Fibroblast of skin of abdomen (primary cell): Measurements from ENCODE around the gene ZNF783. TPM values are rescaled to one million over a fixed set of nuclear protein-coding genes. Genes with fewer than 3 reads are reported as not detected.
"Not testable (repeated sequence)": the region's sequence is repeated elsewhere in the genome, so short reads cannot be mapped to it uniquely, and the experiment has no call there.

Experiments used
- DNase-seq: peaks from one replicate; pipeline ENCODE4 v3.0.0-alpha.2; 2013
- polyA plus RNA-seq, 2 experiments: library from polyadenylated mRNA; unstranded; fragments of 120-200 nt; gene quantifications; one replicate each; pipeline ENCODE4 v1.2.1, GENCODE V29; 2013; ENCODE audit not compliant: insufficient read length in 2 of 2

ZNF783 gene
- 10.1 TPM for polyA plus RNA-seq (2013, experiment 1 of 2; ENCODE audit: insufficient read length)
- polyA plus RNA-seq (2013, experiment 2 of 2; ENCODE audit: insufficient read length): 10.3 TPM

GRCh38 chr7:149261829-149262617, at the start of gene ZNF783:
Gene ZNF783, plus strand, starts transcription at chr7:149262196. Its CDS starts 138 bp downstream, at chr7:149262334.
- DNase-seq: peak; percentile 89

DNA sequence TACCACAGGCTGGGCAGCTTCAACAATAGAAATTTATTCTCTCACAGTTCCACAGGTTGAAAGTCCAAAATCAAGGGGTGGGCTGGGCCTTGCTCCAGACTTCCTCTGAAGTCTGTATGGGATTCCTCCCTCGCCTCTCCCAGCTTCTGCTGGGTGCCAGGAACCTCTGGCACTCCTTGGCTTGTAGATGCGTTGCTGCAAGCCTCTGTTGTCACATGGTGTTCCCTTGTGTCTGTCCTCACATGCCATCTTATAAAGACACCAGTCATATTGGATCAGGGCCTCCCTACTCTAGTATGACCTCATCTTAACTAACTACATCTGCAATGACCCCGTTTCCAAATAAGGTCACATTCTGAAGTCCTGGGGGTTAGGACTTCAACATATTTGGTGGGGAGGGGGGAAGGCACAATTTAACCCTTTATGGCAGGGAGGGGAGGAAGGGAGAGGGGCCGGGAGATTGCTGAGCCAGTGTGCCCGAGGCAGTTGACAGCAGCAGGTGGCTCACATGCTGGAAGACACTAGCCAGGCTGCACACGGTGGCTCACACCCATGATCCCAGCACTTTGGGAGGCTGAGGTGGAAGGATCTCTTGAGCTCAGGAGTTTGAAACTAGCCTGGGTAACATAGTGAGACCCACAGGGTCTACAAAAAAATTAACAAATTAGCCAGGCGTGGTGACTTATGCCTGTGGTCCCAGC, 47.8 kb upstream of the ZNF783 start:
- DNase-seq: no peak

DNA sequence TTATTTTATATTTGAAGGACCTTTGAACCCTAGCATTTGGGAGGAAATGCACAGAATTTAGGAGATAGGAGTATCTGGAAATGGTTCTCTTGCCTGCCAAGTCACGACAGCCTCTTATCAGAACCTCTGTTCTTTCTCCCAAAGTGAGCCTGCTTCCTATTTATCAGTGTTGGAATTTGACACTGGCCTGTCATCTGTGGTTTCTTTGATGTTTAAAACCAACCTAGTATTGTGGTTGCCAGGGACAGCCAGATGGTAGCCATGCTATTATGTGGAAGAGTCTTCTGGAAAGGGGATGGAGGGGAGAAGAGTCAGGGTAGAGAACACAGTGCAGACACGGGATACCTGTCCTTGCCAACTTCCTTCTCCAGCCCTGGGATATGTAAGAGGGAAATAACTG, 45.6 kb upstream of the ZNF783 start:
- no peak for DNase-seq

- DNase-seq: no peak
These were observed 44.4 kb upstream of the ZNF783 start for GRCh38 chr7:149217570-149217969.

DNA sequence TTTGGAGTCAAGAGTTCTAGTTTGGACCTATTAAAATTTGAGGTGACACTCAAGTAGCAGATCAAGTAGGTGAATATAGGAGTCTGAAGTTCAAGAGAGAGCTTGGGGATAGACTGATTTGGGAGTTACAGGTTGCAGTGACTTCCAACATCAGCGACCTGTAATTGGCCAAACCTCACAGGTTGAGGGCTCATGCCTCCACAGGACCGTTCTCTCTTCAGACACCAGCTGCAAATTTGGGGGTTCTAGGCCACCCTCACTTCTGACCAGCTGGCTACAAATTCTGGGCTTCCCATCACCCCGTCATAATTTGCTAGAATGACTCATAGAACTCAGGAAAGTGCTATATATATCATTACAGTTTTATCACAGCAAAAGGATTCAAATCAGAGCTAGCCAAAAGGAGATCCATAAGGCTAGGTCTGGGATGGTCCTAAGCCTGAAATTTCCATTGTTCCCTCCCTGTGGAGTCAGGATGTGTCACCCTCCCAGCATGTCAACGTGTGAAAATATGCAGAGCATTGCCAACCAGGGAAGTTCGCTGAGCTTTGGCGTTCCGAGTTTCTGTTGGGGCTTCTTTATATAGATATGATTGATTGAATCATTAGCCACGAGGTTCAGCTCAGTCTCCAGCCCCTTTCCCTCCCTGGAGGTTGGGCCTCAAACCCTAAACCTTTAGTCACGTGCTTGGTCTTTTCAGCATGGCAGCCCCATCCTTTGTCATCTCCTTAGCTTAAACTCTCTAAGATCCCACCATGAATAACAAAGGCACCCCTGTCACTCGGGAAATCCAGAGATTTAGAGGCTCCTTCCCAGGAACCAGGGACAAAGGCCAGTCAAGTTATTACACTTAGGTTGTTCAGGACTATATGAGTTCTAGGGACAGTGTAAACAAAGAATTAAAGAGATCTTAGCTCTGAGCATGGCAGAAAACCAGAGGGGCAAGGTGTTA, 43.3 kb upstream of the ZNF783 start:
- no peak for DNase-seq

- peak; percentile 52 for DNase-seq
These were observed 41.5 kb upstream of the ZNF783 start for GRCh38 chr7:149220534-149220933.

DNA sequence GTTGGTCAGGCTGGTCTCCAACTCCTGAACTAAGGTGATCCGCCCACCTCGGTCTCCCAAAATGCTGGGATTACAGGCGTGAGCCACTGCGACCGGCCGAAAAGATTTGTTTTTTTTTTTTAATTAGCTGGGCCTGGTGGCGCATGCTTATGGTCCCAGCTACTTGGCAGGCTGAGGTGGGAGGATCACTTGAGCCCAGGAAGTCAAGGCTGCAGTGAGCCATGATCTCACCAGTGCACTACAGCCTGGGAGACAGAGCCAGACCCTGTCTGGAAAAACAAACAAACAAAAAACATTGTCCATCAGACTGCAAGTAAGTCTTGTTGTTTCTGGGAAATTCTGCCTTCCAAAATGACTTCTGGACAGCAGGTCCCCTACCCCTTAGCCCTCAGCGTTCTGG, 38.8 kb upstream of the ZNF783 start:
- no peak for DNase-seq

GRCh38 chr7:149223761-149224160, 38.2 kb upstream of the ZNF783 start:
- no peak for DNase-seq

DNA sequence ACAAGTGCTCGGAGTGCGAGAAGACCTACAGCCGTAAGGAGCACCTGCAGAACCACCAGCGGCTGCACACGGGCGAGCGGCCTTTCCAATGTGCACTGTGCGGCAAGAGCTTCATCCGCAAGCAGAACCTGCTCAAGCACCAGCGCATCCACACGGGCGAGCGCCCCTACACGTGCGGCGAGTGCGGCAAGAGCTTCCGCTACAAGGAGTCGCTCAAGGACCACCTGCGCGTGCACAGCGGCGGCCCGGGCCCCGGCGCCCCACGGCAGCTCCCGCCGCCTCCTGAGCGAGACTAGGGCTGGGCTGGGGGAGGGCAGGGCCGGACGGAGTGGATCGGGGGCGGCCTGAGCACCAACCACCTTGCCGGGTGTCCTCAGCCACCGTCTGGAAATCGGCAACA, 37.6 kb upstream of the ZNF783 start:
- no peak for DNase-seq

DNA sequence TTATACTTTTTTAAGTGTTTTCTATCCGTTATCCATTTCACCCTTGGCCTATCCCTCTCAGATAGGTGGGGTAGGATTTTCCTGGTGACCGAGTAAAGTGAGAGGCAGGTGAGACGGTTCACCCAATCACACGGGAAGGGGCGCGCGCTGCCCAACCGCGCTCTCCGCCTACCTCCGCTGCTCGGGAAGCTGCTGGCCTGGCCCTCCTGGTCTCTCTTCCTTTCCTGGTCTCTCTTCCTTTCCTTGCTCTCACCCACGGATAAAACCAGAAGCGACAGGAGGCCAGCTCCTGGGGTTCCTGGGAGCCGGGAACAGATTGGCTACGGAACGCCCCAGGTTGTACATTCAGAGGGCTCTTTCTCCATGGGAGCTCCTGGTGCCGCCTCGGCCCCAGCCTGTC, 36.9 kb upstream of the ZNF783 start:
- DNase-seq: no peak

DNA sequence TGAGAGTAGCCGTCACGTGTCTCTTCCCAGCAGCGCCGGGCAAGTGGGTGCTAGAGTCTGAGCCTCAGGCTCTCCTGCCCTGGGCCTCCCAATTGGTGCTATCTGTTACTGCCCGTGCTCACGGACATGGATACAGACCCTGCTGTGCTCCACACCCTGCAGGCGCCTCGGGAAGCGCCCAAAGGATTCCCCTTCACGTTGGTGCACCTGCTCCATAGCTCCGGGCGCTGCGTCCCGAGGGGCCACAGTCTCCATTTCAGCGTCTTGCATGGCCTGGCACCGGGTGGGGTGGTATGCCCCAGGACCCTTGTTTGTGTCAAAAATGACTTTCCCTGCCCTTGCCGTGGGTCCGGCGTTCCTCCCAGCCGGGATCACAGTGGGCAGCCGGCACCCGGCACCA, 36.3 kb upstream of the ZNF783 start:
- DNase-seq: no peak

GRCh38 chr7:149226366-149226765, 35.6 kb upstream of the ZNF783 start:
- DNase-seq: not testable (repeated sequence)

DNA sequence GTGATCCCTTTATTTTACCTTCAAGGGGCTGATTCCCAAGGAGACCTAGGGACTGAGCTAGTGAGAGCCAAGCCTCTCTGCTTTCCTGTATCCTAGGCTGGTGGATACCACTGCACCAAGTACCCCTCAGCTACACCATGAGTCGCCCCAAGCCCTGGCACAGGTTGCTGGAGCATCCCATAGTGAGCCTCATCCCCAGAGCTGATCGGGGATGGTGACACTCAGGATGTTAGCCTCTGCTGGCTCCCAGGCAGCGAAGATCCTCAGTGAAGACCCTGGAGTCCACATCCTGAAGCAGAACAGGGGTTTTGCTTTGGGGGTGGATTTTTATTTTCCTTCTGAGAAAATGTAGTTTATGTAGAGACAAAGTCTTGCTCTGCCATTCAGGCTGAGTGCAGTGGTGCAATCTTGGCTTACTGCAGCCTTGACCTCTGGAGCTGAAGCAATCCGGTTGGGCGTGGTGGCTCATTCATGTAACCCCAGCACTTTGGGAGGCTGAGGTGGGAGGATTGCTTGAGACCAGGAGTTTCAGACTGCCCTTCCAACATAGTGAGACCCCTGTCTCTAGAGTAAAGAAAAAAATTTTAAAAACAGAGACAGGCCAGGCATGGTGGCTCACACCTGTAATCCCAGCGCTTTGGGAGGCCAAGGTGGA, 35.0 kb upstream of the ZNF783 start:
- DNase-seq: no peak

DNA sequence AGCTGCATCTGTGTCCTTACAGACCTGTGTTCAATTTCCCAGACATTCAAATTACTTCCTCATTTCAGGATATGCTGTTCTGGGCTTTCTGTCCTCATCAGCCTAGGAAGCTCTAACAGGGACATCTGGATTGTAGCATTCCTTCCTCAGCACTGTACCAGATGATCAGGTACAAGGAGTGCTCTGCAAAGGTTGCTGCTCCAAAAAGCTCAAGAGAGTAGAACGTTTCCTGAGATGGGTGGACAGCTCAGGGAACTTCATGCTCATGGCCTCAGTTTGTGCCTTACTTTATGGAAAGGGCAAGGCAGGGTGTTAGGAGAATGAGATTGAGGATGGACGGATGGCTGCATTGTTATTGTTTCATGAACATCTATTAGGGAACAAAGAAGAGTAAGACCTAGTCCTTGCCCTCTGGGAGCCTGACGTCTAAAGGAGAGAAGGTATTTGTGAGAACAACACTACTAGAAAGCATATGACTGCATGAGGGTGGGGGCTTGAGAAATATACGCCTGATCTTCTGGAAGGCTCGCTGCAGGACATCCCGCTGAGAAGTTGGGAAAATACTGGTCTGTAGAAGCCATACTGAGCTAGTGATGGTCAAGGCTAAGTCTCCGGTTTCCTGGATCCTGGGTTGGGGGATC, 33.0 kb upstream of the ZNF783 start:
- no peak for DNase-seq

DNA sequence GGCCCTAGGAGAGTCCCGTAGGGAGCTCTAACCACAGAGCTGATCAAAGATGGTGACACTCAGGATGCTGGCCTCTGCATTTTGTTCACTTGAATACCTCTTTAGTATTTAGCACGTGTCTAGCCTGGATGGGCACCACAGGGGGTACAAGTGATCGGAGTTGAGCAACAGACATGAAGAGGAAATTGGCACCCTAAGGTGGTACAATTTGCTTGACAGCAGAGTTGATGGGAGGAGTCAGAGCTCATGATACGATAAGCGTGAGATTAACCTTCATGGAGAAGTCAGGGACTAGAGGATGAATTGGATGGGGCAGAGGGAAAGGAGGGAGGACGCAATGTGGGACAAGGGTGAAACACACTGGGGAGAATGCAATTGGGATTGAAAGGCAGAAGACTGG, 32.5 kb upstream of the ZNF783 start:
- DNase-seq: no peak

DNA sequence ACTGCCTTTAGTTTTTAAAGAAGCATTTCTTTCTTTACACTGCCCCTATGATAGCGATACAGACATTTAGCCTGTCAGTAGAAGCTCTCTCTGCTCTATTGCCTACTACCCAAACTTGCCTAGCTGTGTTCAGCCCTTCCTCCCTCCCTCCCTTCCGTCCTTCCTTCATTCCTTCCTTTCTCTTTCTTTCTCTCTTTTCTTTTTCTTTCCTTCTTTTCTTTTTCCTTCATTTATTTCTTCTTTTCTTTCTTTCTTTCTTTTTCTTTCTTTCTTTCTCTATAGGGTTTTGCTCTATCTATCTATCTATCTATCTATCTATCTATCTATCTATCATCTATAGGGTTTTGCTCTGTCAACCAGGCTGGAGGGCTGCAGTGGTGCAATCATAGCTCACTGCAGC, 29.6 kb upstream of the ZNF783 start:
- no peak for DNase-seq

GRCh38 chr7:149233655-149234204, 28.3 kb upstream of the ZNF783 start:
- DNase-seq: peak; percentile 88

DNA sequence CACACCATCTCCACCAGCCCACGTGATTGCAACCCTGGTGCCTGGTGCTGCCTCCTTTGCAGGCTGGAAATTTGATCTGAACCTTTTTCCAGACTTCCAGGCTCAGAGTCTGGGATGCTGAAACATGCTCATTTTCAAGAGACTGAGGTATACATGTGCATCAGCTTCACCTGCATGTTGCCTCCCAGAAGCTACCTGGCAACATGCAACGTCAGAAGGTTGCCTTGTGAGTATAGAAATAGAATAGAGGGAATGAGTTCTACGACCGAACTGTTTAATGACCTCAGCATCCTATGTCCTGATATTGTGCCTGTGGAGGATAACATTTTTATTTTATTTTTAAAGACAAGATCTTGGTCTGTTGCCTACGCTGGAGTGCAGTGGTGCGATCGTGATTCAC, 24.5 kb upstream of the ZNF783 start:
- DNase-seq: no peak

GRCh38 chr7:149238051-149238450, 23.9 kb upstream of the ZNF783 start:
- no peak for DNase-seq

GRCh38 chr7:149239345-149240143, 22.5 kb upstream of the ZNF783 start, which contains the start of gene ZNF212:
Gene ZNF212, plus strand, starts transcription at chr7:149239651. Its CDS starts 128 bp downstream, at chr7:149239779.
- DNase-seq: peak; percentile 84
